ENCODE results near the gene PHPT1. TPM values are rescaled to one million over a fixed set of nuclear protein-coding genes. Genes with fewer than 3 reads are reported as not detected.

PHPT1 gene
- total and polyA plus RNA-seq, 4 donors: 23.2 to 83.1 (median 42.3) TPM

GRCh38 chr9:136860529-136860928 is 11.3 kb downstream of the PHPT1 start:
- Histone ChIP-seq H3K9me3 (ENCODE audit: control insufficient read depth in 4 of 4, low read length in 3 of 4) (no peaks in the 10 kb centered on the region), H3K4me1 (ENCODE audit: control insufficient read depth in 4 of 4, insufficient read depth in 4 of 4, low read length in 3 of 4) (peaks cover 31 to 86% (median 58%) of the 10 kb centered on the region in 4 donors), H3K36me3 (ENCODE audit: control insufficient read depth in 4 of 4, insufficient read depth in 3 of 4, low read depth in 1 of 4, low read length in 3 of 4) (peaks cover 10 to 25% (median 11%) of the 10 kb centered on the region in 4 donors), H3K27me3 (ENCODE audit: control insufficient read depth in 4 of 4, insufficient read depth in 4 of 4, low read length in 3 of 4) (no peaks in the 10 kb centered on the region), H3K4me3 (ENCODE audit: low read depth in 1 of 3, low read length in 3 of 3) (no peak overlapping the region), H3K9ac (ENCODE audit: low read depth in 1 of 2, low read length in 2 of 2) (no peak overlapping the region), H3K27ac (ENCODE audit: low read depth in 1 of 2, low read length in 2 of 2) (no peak overlapping the region)
- peak; percentile 31 for DNase-seq (ENCODE audit: low spot score)
- 93% methylated on average over 9 of the region's 9 CpGs for WGBS
- no peak for TF ChIP-seq FOXA2 (IDR thresholded peaks at IDR 0.05)
- TF ChIP-seq, protein P1, sequence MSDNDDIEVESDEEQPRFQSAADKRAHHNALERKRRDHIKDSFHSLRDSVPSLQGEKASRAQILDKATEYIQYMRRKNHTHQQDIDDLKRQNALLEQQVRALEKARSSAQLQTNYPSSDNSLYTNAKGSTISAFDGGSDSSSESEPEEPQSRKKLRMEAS (IDR thresholded peaks at IDR 0.05): no peak
- TF ChIP-seq RAD21 (IDR thresholded peaks at IDR 0.05): no peak
- TF ChIP-seq NR2F2 (IDR thresholded peaks at IDR 0.05): no peak
- TF ChIP-seq SP1 (IDR thresholded peaks at IDR 0.05): no peak
- TF ChIP-seq RXRA (IDR thresholded peaks at IDR 0.05): no peak
- TF ChIP-seq JUND (IDR thresholded peaks at IDR 0.05): no peak

DNA sequence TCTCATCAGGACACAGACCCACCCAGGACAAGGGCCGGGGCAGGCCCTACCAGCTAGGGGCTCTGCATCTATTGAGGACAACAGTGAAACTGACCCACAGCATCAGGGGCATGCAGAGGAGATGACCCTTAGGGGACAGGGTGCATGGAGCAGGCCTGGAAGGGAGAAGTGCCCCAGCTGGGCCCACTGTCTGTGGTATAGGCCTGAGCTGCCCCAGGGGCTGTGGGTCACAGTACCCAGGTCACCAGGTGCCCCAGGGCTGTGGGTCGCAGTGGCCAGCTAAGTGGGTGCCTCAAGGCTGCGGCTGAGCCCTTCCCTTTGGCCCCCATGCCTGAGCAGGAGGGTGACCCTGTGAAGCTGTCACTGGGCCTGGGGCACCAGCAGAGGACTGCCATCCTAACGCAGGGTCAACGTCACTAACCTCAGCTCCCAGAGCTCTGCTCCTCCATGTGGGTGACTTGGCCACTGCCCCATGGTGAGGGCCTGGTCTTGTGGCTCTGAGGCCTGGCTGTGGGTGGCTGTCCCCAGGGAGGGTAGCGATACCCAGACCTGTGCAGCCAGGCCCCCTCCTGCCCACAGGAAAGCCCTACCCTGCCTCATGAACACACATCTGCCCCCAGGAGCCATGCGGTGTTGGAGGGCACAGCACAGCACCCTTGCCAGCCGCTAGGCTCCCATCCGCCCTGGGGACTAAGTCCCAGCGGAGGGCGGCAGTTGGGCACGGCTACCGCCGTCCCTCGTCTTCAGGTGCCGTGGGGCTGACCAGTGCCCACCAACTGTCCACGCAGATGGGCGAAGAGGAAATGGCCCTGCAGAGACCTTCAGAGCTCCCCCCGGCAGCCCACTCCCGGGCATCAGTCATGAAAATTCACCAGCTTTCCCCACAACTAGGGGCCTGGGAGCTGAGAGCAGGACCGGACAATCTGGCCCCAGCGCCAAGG is 12.0 kb downstream of the PHPT1 start:
- peak; percentile 32 for DNase-seq (ENCODE audit: low spot score)
- H3K9me3 ChIP-seq (ENCODE audit: control insufficient read depth in 4 of 4, low read length in 3 of 4): no peaks in the 10 kb centered on the region
- H3K9ac ChIP-seq (ENCODE audit: low read depth in 1 of 2, low read length in 2 of 2): no peak overlapping the region
- H3K4me1 ChIP-seq (ENCODE audit: control insufficient read depth in 4 of 4, insufficient read depth in 4 of 4, low read length in 3 of 4): peaks cover 31 to 82% (median 57%) of the 10 kb centered on the region in 4 donors
- 94% methylated on average over 22 of the region's 22 CpGs for WGBS
- no peak overlapping the region for H3K4me3 ChIP-seq (ENCODE audit: low read depth in 1 of 3, low read length in 3 of 3)
- no peak overlapping the region for H3K27ac ChIP-seq (ENCODE audit: low read depth in 1 of 2, low read length in 2 of 2)
- no peaks in the 10 kb centered on the region for H3K27me3 ChIP-seq (ENCODE audit: control insufficient read depth in 4 of 4, insufficient read depth in 4 of 4, low read length in 3 of 4)
- H3K36me3 ChIP-seq (ENCODE audit: control insufficient read depth in 4 of 4, insufficient read depth in 3 of 4, low read depth in 1 of 4, low read length in 3 of 4): peaks cover 10 to 25% (median 11%) of the 10 kb centered on the region in 4 donors
- TF ChIP-seq, protein P2, sequence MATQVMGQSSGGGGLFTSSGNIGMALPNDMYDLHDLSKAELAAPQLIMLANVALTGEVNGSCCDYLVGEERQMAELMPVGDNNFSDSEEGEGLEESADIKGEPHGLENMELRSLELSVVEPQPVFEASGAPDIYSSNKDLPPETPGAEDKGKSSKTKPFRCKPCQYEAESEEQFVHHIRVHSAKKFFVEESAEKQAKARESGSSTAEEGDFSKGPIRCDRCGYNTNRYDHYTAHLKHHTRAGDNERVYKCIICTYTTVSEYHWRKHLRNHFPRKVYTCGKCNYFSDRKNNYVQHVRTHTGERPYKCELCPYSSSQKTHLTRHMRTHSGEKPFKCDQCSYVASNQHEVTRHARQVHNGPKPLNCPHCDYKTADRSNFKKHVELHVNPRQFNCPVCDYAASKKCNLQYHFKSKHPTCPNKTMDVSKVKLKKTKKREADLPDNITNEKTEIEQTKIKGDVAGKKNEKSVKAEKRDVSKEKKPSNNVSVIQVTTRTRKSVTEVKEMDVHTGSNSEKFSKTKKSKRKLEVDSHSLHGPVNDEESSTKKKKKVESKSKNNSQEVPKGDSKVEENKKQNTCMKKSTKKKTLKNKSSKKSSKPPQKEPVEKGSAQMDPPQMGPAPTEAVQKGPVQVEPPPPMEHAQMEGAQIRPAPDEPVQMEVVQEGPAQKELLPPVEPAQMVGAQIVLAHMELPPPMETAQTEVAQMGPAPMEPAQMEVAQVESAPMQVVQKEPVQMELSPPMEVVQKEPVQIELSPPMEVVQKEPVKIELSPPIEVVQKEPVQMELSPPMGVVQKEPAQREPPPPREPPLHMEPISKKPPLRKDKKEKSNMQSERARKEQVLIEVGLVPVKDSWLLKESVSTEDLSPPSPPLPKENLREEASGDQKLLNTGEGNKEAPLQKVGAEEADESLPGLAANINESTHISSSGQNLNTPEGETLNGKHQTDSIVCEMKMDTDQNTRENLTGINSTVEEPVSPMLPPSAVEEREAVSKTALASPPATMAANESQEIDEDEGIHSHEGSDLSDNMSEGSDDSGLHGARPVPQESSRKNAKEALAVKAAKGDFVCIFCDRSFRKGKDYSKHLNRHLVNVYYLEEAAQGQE (IDR thresholded peaks at IDR 0.05): no peak
- TF ChIP-seq, protein P3, sequence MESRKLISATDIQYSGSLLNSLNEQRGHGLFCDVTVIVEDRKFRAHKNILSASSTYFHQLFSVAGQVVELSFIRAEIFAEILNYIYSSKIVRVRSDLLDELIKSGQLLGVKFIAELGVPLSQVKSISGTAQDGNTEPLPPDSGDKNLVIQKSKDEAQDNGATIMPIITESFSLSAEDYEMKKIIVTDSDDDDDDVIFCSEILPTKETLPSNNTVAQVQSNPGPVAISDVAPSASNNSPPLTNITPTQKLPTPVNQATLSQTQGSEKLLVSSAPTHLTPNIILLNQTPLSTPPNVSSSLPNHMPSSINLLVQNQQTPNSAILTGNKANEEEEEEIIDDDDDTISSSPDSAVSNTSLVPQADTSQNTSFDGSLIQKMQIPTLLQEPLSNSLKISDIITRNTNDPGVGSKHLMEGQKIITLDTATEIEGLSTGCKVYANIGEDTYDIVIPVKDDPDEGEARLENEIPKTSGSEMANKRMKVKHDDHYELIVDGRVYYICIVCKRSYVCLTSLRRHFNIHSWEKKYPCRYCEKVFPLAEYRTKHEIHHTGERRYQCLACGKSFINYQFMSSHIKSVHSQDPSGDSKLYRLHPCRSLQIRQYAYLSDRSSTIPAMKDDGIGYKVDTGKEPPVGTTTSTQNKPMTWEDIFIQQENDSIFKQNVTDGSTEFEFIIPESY (IDR thresholded peaks at IDR 0.05): no peak
- TF ChIP-seq, protein P1 (IDR thresholded peaks at IDR 0.05): no peak
- TF ChIP-seq ATF3 (IDR thresholded peaks at IDR 0.05): no peak
- no peak for TF ChIP-seq SP1 (IDR thresholded peaks at IDR 0.05)
- TF ChIP-seq YY1 (IDR thresholded peaks at IDR 0.05): no peak
- no peak for TF ChIP-seq RAD21 (IDR thresholded peaks at IDR 0.05)
- TF ChIP-seq HNF4A (conservative IDR thresholded peaks at IDR 0.05): no peak
- no peak for TF ChIP-seq RXRA (IDR thresholded peaks at IDR 0.05)
- TF ChIP-seq CTCF (IDR thresholded peaks at IDR 0.05; ENCODE audit: low read depth, low read length, missing input control): no peak
- TF ChIP-seq FOXA1 (IDR thresholded peaks at IDR 0.05): no peak
- TF ChIP-seq GABPA (IDR thresholded peaks at IDR 0.05 in 1 of 2, conservative IDR thresholded peaks at IDR 0.05 in 1 of 2): no peak
- TF ChIP-seq EGR1 (IDR thresholded peaks at IDR 0.05; ENCODE audit: low read depth in 2 of 2): no peak
